ENCODE data around the gene PTGDR2.
A peak's percentile ranks its signal among the peaks of the same experiment; 100 is the strongest.

PTGDR2 gene

GRCh38 chr11:60873533-60873932 is 17.8 kb upstream of the PTGDR2 start:
- no peak for DNase-seq

GRCh38 chr11:60872961-60873524 is 17.3 kb upstream of the PTGDR2 start:
- no peak for DNase-seq

GRCh38 chr11:60872124-60872960 is 16.6 kb upstream of the PTGDR2 start:
- no peak for DNase-seq

GRCh38 chr11:60871378-60872061 is 15.8 kb upstream of the PTGDR2 start:
- no peak for DNase-seq

- DNase-seq: no peak
Observed at GRCh38 chr11:60870733-60871377, 15.1 kb upstream of the PTGDR2 start.

- no peak for DNase-seq
Observed at GRCh38 chr11:60870276-60870675, 14.5 kb upstream of the PTGDR2 start.

- DNase-seq: no peak
Observed at GRCh38 chr11:60869451-60869825, 13.7 kb upstream of the PTGDR2 start.

GRCh38 chr11:60868682-60869450 is 13.1 kb upstream of the PTGDR2 start:
- no peak for DNase-seq

- no peak for DNase-seq
Observed at GRCh38 chr11:60867871-60868681, 12.3 kb upstream of the PTGDR2 start.

- peak; percentile 8 to 46 for DNase-seq
Observed at GRCh38 chr11:60866911-60867870, 11.4 kb upstream of the PTGDR2 start, which contains the start of gene ZP1. TSS of gene ZP1 (plus strand) at chr11:60867542. CDS start at chr11:60867562, 20 bp downstream.

- DNase-seq: no peak
Observed at GRCh38 chr11:60864856-60865513, 9.2 kb upstream of the PTGDR2 start.

- DNase-seq: no peak
Observed at GRCh38 chr11:60863550-60864521, 8.1 kb upstream of the PTGDR2 start.

GRCh38 chr11:60862171-60862570 is 6.4 kb upstream of the PTGDR2 start:
- no peak for DNase-seq

GRCh38 chr11:60860943-60861342 is 5.2 kb upstream of the PTGDR2 start:
- no peak for DNase-seq

- DNase-seq: no peak
Observed at GRCh38 chr11:60859616-60860250, 4.0 kb upstream of the PTGDR2 start.

- DNase-seq: no peak
Observed at GRCh38 chr11:60858731-60859464, 3.1 kb upstream of the PTGDR2 start.

GRCh38 chr11:60858236-60858635 is 2.5 kb upstream of the PTGDR2 start:
- DNase-seq: no peak

All from NCI-H1930 (cell line).